ENCODE results near the gene CMIP. TPM values are rescaled to one million over a fixed set of nuclear protein-coding genes. Genes with fewer than 3 reads are reported as not detected.

Gene CMIP
- total RNA-seq, 4 donors from 2014 or later, result 16.7 to 104 (median 43.6) TPM

DNA sequence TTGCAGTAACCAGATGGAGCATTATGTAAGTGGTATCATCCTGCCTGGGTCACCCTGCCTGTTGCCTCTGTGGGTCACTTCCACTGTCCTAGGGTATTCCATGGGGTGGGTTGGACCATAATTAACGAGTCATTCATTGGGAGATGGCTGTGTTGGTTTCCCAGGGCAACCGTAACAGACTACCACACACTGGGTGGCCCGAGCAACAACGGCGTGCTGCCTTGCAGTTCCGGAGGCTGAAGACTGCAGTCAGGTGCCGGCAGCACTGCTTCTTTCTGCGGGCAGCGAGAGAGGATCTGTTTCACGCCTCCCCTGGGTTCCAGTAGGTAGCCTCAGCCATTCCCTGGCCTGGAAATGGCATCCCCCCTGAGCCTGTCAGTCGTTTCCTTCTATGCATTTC lies 28.9 kb upstream of the CMIP start:
- H3K4me1 ChIP-seq, result no peaks in the 10 kb centered on the region
- H3K4me3 ChIP-seq, result no peak overlapping the region
- TF ChIP-seq, protein P1, sequence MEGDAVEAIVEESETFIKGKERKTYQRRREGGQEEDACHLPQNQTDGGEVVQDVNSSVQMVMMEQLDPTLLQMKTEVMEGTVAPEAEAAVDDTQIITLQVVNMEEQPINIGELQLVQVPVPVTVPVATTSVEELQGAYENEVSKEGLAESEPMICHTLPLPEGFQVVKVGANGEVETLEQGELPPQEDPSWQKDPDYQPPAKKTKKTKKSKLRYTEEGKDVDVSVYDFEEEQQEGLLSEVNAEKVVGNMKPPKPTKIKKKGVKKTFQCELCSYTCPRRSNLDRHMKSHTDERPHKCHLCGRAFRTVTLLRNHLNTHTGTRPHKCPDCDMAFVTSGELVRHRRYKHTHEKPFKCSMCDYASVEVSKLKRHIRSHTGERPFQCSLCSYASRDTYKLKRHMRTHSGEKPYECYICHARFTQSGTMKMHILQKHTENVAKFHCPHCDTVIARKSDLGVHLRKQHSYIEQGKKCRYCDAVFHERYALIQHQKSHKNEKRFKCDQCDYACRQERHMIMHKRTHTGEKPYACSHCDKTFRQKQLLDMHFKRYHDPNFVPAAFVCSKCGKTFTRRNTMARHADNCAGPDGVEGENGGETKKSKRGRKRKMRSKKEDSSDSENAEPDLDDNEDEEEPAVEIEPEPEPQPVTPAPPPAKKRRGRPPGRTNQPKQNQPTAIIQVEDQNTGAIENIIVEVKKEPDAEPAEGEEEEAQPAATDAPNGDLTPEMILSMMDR (IDR thresholded peaks at IDR 0.05), result no peak
- TF ChIP-seq POLR2A (IDR thresholded peaks at IDR 0.05), result no peak
- H3K27ac ChIP-seq, result no peak overlapping the region
- no peaks in the 10 kb centered on the region for H3K36me3 ChIP-seq
- H3K27me3 ChIP-seq, result no peaks in the 10 kb centered on the region
- no peaks in the 10 kb centered on the region for H3K9me3 ChIP-seq
- DNase-seq, result no peak
- intact Hi-C loops (cut with DNase I; ENCODE audit: low total_unique reads), result no loop called here

DNA sequence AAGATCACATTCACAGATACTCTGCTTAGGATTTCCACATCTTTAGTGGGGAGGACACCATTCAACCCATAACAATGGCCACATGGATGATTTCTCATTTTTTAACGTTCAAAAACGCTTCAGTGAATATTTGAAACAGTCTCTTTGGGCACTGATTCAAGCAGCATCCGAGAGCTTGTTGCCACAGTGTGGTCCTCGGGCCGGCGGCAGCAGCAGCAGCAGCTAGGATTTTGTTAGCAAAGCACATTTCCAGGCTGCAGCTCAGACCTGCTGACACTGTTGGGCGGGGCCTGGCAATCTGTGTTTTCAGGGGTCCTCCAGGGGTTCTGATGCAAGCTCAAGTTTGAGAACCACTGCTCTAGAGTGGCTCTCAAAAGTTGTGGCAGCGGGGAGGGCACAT lies 27.9 kb upstream of the CMIP start:
- Histone ChIP-seq H3K27ac (no peak overlapping the region), H3K4me3 (no peak overlapping the region), H3K27me3 (no peaks in the 10 kb centered on the region), H3K4me1 (no peaks in the 10 kb centered on the region), H3K36me3 (no peaks in the 10 kb centered on the region), H3K9me3 (no peaks in the 10 kb centered on the region)
- intact Hi-C loops (cut with DNase I; ENCODE audit: low total_unique reads), result no loop called here
- no peak for TF ChIP-seq POLR2A (IDR thresholded peaks at IDR 0.05)
- TF ChIP-seq, protein P1 (IDR thresholded peaks at IDR 0.05), result no peak
- no peak for DNase-seq

DNA sequence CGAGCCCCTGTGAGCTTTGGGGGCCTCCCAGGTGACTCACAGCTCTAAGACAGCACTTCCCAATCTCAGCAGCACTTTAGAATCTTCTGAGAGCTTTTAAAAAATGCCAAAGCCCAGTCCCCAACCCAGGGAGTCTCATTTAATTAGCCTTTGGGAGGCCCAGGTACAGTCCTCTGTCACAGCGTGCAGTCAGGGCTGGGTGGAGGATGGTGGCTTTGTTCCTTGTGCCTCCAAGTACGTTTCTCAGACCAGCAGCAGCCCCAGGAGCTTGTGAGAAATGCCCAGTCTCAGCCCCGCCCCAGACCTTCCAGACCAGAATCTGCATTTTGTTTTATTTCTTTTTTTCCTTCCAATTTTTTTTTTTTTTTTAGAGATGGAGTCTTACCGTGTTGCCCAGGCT lies 27.4 kb upstream of the CMIP start:
- no peak overlapping the region for H3K4me3 ChIP-seq
- H3K27ac ChIP-seq, result no peak overlapping the region
- no peak for TF ChIP-seq POLR2A (IDR thresholded peaks at IDR 0.05)
- TF ChIP-seq, protein P1 (IDR thresholded peaks at IDR 0.05), result no peak
- intact Hi-C loops (cut with DNase I; ENCODE audit: low total_unique reads), result no loop called here
- H3K27me3 ChIP-seq, result no peaks in the 10 kb centered on the region
- H3K9me3 ChIP-seq, result no peaks in the 10 kb centered on the region
- H3K36me3 ChIP-seq, result no peaks in the 10 kb centered on the region
- H3K4me1 ChIP-seq, result no peaks in the 10 kb centered on the region
- no peak for DNase-seq

DNA sequence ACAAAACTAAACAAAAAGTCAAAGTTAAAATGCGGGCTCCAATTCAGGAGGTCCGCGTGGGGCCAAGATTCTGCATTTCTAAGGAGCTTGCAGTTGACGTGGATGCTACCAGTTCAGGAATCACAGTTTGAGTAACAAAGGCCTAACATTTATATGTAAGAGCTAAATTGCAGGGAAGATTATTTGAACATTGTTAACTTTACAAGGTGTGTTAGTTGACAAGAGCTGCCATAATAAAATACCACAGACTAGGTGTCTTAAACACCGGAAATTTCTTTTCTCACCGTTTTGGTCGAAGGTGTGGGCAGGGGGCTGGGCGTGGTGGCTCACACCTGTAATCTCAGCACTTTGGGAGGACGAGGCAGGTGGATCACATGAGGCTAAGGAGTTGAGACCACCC lies 24.8 kb upstream of the CMIP start:
- intact Hi-C loops (cut with DNase I; ENCODE audit: low total_unique reads), result no loop called here
- H3K27me3 ChIP-seq, result no peaks in the 10 kb centered on the region
- no peaks in the 10 kb centered on the region for H3K4me1 ChIP-seq
- H3K4me3 ChIP-seq, result no peak overlapping the region
- H3K9me3 ChIP-seq, result no peaks in the 10 kb centered on the region
- no peak overlapping the region for H3K27ac ChIP-seq
- TF ChIP-seq, protein P1 (IDR thresholded peaks at IDR 0.05), result no peak
- no peak for TF ChIP-seq POLR2A (IDR thresholded peaks at IDR 0.05)
- no peak for DNase-seq
- no peaks in the 10 kb centered on the region for H3K36me3 ChIP-seq

DNA sequence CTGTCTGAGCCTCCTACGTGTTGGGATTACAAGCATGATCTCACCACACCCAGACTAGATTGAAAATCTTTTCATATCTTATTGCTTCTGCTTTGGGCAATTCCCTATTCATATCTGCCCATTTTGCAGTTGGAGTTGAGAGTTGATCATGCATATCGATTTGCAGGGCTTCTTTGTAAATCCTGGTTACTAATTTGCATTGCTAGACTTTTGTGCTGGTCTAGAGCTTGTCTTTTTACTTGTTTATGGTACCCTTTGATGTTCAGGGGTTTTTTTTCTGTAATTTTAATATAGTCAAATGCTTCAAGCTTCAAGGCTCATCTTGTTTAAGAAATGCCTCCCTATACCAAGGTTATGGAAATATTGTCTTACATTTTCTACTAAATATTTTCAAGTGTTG lies 23.5 kb upstream of the CMIP start:
- Histone ChIP-seq H3K27ac (no peak overlapping the region), H3K27me3 (no peaks in the 10 kb centered on the region), H3K4me1 (no peaks in the 10 kb centered on the region), H3K9me3 (no peaks in the 10 kb centered on the region), H3K36me3 (no peaks in the 10 kb centered on the region), H3K4me3 (no peak overlapping the region)
- no peak for DNase-seq
- intact Hi-C loops (cut with DNase I; ENCODE audit: low total_unique reads), result no loop called here
- no peak for TF ChIP-seq POLR2A (IDR thresholded peaks at IDR 0.05)
- TF ChIP-seq, protein P1 (IDR thresholded peaks at IDR 0.05), result no peak
